Stimulated activated naive CD4-positive, alpha-beta T cell (primary cell): ENCODE measurements around the gene GFI1.

Experiments used
- DNase-seq, 6 experiments: peaks; one replicate each; lab custom pipeline; 2025; lab: John Stamatoyannopoulos, UW

GFI1 gene

GRCh38 chr1:92488416-92488815 is 1.7 kb upstream of the GFI1 start:
- DNase-seq, result peak in 1 of 6 experiments; percentile 7

DNA sequence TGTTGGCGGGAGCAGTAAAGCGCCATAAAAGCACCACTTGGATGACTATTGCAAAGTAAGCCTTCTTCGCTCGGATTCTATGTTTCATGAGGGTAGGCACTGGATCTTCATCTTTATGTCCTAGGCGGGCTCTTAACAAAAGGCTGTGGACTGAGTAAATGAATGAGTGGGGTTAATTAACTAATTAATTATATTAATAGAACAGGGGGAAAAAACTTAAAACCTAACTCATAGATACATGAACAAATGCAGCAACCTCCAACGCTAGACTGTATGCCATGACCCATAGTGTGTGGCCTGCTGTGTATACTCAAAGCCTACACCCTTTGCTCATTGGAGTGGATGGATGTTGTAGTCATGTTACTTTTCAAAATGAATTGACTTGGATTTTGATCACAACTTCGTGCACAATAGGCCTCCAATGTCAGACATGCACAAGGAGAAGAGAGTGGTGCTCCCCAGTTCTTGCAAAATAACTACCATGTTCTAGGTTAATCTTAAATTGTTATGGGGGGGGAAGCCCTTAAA is 417 bp upstream of the GFI1 start:
- peak in 1 of 6 experiments; percentile 33 for DNase-seq

DNA sequence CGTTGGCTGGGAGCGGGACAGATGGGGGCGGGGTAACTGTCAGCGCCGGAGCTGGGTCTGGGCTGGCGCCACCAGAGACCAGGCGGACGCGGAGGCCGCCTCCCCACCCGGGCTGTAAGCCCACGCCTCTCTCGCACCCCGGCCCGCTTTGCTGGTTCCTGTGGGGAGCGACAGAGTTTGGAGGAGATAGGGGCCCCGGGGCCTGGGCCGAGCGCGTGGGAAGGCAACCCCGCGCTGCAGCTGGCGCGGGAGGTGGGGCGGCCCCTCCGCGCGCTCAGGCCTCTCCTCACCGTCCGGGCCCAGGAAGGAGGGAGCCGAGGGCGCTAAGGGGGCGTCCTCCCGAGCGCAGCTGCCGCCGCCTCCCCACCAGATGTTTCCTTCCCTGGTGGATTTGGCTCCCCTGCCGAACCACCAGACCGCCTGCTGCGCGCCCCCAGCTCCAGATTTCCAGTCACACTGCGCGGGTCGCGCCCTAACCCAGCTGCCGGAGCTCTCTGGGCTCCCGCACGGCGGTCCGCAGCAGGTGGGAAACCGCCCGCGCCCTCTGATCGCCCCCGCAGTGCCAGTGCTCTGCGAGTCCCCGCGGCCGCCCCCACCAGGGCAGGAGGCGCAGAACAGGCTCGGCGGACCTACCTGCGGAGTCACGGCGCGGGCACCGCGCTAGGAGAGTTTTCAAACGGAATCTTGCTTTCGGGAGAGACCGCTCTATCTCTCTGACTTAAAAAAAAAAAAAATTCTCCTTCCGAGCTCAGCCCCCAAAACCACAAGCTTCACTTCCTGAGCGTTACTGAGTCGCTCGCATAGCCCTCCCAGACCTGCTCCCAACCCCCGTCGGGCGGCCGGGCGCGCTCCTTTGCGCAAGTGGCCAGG is 1.1 kb downstream of the GFI1 start:
- peak; percentile 59 to 75 (median 69) for DNase-seq

DNA sequence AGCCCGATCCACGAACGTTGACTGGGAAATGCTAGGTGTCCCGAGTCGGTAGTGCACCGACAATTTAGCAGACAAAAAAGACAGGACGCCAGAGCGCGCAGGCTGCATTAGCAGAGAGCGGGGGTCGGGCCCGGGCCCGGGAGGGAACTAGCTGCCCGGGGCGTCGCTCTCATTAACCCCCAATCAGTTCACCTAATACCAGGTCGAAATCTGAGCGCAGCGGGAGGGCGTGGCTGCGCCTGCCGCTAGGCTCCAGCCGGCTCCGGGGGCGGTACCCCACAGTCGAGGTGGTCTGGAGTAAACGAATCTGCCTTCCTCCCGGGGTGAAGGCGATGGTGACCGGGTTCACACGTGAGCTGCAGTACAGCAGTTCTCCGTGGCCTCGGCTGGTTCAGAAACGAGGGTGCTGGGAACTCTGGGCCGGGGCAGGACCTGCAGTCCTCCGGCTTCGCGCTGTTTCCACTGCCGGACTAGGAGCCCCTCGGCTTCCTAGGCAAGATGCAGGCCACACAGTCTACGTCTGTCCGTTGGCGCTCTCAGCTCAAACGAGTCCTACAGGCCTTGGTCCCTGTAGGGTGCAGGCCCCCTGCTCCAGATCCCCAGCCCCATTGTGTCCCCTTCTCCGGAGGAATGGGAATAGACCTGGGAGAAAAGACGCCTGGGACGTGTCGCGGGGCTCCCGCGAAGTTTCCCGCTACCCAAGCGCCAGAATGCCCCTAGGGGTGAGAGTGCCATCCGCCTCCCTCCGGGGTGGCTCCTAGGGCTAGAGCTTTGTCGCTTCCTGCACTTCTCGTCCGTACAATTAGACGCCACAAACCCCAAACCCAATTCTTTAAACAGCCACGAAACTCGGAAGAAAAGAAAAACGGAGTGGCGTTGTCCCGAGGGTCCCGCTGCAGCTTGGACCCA is 2.0 kb downstream of the GFI1 start:
- DNase-seq, result peak; percentile 24 to 66 (median 53)

- DNase-seq, result peak in 5 of 6 experiments; percentile 8 to 49 (median 30)
These were observed 2.9 kb downstream of the GFI1 start for GRCh38 chr1:92483610-92484471.

DNA sequence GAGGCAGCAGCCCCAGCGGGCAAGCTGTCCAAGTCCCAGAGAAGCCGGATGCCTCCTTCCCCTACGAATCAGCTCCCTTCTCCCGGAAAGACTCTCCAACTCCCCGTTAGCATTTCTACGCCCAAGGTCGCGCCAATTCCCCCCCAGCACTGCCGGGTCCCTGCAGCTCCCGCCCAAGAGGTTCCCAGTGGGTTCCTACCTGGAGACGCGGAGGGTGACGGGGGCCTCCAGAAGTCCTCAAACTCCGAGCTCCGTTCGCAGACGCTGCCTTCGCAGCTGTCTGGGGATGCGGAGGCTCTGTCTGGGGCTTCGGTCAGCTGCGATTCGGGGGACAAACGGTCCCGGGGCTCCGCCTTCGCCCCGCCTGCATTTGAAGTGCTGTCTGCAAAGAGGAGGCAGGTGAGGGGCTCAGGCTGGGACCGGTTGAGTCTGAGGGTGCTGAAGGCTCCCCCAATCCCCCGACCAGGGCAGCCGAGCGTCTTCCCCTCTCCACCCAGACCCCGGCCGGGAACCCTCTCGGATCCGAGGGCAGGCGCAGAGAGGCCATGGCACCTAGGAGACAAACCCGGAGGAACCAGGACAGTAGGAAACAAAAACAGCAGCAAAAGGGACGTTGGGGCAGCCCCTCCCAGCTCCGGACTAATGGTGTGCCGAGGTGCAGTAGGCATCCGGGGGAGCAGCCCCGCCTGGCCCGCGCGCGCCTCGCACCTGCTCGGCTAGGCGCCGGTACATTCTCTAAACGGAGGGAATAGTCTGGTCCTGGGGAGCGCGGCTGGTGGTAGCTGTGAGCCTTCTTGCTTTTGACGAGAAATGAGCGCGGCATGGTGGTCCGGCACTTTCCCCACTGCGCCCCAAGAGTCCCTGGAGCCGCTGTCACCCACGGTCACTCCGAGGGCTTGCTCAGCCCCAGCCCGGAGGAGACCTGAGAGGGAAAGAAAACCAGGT is 3.8 kb downstream of the GFI1 start:
- peak; percentile 4 to 70 (median 26) for DNase-seq

GRCh38 chr1:92481971-92482664 is 4.6 kb downstream of the GFI1 start:
- peak in 1 of 6 experiments; percentile 31 for DNase-seq

DNA sequence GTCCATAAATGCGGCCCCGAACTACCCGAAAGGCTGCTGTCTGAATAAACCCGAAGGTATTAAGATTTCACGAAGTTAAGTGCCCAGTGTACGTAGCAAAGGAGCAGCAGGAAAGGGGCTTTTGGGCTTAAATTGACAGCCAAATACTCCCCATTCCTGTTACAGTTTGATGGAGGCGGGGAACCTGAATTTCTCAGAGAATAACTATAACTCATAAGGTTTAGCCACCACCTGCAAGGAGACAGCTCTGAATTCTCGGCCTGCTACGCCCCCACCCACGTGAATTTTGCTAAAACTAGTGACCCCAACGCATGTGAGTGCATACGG is 5.2 kb downstream of the GFI1 start:
- DNase-seq, result no peak

DNA sequence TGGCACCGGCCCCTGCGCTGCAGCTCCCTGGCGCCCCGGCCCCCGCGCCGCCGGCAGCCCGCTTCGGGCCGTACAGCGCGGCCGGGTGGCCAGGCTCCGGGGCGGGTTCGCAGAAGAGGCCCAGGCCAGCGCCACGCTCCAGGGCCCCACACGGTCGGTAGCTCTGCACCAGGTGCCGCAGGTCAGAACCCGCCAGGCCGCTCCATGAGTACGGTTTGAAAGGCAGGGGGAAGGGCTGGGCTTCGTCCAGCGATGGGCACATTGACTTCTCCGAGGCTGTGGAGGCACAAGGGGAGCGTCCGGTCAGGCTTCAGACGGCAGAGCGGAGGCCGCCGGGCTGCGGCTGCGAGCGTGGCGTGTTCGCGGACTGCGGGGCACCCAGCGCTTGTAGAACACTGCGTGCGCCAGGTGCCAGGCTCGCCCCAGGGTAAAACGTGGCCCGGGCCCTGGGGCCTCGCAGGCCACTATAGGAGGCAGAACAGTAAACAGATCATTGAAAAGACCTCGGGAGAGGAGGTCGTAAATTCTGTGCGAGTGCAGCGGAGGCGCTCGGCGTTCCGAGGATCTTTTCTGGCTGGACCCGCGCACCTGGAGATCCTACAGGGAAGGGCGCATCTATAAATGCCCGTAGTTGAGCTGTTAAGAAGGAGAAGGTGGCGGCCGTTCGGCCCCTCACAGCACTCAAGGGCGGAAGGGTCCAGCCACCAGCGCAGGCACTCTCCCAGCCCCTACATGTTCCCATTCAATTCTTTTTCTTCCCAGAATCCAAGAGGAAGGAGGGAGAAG is 5.7 kb downstream of the GFI1 start:
- DNase-seq, result no peak

DNA sequence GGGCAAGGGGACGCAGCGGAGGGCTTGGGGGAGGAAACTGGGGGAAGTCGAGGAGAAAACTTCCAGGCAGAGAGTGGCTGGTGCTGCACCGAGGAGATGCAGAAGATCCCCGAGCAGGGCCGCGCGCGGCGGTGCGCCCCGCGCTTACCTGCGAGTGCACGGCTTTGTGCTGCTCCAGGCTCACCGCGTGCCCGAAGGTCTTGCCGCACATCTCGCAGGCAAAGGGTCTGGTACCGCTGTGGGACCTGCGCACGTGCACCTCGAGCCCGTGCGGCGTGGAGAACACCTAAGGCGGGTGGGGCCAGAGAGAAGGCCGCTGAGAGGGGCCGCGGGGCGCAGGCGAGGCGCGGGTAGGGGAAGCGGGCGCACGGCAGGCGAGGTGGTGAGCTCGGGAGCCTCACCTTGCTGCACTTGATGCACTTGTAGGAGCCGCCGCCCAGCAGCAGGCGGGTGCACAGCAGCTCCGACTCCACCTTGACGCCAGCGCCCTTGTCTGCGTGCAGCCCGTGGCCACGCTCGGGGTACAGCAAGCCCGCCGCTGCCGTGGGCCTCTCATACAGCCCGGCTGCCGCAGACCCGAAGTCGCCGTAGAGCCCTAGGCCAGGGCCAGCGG is 6.4 kb downstream of the GFI1 start:
- no peak for DNase-seq

GRCh38 chr1:92479587-92479986 is 7.1 kb downstream of the GFI1 start:
- DNase-seq, result no peak

DNA sequence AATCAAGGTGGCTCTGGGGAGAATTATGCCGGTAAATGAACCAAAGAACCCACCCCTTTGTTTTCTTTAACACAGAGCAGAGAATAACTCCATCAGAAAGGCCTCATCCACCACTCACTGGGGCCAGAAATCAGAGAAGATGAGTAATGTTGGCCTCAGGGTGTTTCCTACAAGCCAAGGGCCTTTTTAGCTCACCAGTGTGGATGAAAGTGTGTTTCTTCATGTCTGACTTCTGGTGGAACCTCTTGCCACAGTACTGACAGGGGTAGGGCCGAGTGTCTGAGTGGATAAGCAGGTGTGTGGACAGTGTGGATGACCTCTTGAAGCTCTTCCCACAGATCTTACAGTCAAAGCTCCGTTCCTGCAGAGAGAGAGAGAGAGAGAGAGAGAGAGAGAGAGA is 8.3 kb downstream of the GFI1 start:
- DNase-seq, result no peak

DNA sequence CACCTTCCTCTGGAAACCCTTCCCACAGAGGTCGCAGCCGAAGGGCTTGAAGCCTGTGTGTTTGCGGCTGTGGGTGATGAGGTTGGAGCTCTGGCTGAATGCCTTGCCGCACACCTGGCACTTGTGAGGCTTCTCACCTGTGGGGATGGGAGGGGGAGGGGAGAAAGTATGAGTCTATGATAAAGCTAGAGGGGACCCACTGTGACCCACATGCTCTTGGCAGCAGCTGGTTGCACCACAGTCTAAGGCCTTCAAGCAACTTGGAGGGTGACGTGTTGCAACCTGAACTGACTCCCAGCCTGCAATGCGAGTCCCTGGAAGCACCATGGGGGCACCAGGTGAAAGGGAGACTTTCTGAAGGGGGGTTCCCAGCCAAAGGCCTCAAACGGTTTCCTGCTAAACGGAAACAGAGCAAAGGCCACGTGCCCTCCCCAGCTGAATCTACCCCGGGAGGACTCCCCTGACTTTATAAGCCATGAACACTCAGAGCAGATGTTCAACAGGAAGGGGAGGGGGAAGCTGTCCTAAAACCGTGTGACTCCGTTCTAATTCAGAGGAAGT is 10.6 kb downstream of the GFI1 start:
- peak; percentile 38 to 65 (median 56) for DNase-seq

DNA sequence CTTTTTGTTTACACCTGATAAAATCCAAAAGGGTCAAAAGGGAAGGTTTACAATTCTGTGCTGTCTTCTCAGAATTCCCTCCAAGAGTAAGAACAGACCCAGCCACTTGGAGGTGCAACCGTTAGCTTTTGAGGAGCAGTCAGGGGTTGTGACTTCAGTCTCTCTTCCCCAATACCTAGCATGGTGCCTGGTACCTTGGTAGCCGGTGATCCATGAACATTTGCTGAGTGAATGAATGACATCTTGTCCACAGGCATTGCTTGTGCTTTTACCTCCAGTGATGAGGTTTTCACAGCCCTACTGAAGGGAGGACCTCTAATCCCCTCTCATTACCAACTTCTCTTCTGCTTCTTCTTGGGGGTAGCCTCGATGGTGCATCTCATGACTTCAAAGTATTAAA is 11.7 kb downstream of the GFI1 start:
- DNase-seq, result no peak

- no peak for DNase-seq
These were observed 12.8 kb downstream of the GFI1 start for GRCh38 chr1:92473781-92474495.

- DNase-seq, result no peak
These were observed 16.5 kb downstream of the GFI1 start for GRCh38 chr1:92470216-92470615.

DNA sequence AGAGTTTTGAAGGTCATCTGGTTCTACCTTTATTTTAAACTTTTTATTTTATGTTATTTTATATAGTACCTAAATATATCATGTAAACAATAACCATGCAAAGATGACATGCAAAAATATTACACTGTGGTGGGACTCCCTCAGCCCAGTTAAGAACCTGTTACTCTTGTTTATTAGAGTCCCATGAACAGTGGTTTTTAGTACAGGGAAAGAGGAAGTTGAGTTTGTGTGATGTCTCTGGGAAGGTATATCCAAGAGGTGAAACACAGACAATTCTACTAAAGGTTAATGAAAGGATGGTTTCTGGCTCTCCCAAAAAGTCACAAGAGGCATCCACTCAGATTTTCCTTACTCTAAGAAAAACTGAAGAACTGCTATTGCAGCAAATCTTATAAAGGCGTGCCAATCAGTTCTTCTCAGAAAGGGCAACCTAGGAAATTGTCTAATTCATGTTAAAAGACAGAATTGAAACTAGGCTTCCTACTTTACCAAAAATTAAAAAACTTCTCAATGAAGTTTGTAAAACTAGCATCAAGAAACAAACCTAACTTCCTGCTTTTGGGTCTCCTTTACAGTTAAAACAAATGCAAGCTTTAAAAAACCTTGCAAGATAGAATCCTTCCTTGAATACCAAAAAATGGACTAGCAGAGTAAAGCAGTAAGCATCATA is 19.9 kb downstream of the GFI1 start:
- DNase-seq, result no peak
